Nucleus accumbens (tissue), 56 donors: ENCODE data around the gene SERP1.

Experiments used
- DNase-seq, 56 donors: peaks; one replicate each; lab custom pipeline; 2025; lab: John Stamatoyannopoulos, UW

SERP1 gene

GRCh38 chr3:150494411-150494977, 51.8 kb downstream of the SERP1 start:
- no peak for DNase-seq
